DOHH2 (cell line): ENCODE measurements around the gene NEK2.

Source experiments
- EZH2phosphoT487 ChIP-seq: fragments of 200-600 bp; sonication (generic); IDR thresholded peaks from 2 replicates; pipeline ENCODE4 v1.6.1; 2017; ENCODE audit warnings: borderline replicate concordance, mild to moderate bottlenecking, antibody characterized with exemption, low read length, moderate library complexity, mixed read lengths
- TF ChIP-seq, protein P1 (sequence below): fragments of 200-600 bp; sonication (generic); IDR thresholded peaks from one replicate; pipeline ENCODE4 v1.5.1; 2014; ENCODE audit warnings: antibody characterized with exemption, mild to moderate bottlenecking, low read depth, low read length; ENCODE audit not compliant: poor library complexity, severe bottlenecking

DNA sequence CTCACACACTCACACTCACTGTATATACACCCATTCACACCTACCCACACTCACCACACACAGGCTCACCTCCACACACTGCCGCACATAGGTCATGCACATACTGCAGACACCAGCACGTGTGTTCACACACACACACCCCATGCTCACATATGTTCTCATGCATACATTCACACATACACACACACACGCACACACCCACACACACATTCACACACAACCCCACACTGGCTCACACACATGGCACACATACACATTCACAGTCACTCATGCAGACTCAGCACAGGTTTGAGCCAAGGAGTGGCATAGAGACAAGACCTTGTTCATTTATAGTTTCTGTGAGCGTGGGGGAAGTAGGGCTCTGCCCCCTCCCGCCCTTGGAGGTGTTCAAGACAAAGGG, 55.3 kb downstream of the NEK2 start:
- TF ChIP-seq, protein P1, sequence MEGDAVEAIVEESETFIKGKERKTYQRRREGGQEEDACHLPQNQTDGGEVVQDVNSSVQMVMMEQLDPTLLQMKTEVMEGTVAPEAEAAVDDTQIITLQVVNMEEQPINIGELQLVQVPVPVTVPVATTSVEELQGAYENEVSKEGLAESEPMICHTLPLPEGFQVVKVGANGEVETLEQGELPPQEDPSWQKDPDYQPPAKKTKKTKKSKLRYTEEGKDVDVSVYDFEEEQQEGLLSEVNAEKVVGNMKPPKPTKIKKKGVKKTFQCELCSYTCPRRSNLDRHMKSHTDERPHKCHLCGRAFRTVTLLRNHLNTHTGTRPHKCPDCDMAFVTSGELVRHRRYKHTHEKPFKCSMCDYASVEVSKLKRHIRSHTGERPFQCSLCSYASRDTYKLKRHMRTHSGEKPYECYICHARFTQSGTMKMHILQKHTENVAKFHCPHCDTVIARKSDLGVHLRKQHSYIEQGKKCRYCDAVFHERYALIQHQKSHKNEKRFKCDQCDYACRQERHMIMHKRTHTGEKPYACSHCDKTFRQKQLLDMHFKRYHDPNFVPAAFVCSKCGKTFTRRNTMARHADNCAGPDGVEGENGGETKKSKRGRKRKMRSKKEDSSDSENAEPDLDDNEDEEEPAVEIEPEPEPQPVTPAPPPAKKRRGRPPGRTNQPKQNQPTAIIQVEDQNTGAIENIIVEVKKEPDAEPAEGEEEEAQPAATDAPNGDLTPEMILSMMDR: no peak
- TF ChIP-seq EZH2phosphoT487: no peak
